GM13977 (cell line): Measurements from ENCODE around the gene KRTAP4-7.
"Not testable (repeated sequence)": the region's sequence is repeated elsewhere in the genome, so short reads cannot be mapped to it uniquely, and the experiment has no call there.

Experiments used
- DNase-seq: peaks from one replicate; pipeline ENCODE4 v3.0.0; 2012; ENCODE audit warnings: low spot score
- CTCF ChIP-seq: IDR thresholded peaks from 2 replicates; pipeline ENCODE4 v1.5.1; 2012; ENCODE audit warnings: mild to moderate bottlenecking, control low read depth; ENCODE audit not compliant: insufficient read depth; ENCODE audit errors: extremely low read depth, missing control alignments
- in situ Hi-C: fragments of 300-500 bp; cut with MboI; formaldehyde crosslinking; loops from one replicate; pipeline ENCODE4 v1.12.0; 2022; ENCODE audit warnings: low sequenced_read_pairs, low pct_unique_long_range_greater_than_20kb, mixed read lengths, inconsistent platforms; ENCODE audit not compliant: unreplicated experiment

Gene KRTAP4-7

DNA sequence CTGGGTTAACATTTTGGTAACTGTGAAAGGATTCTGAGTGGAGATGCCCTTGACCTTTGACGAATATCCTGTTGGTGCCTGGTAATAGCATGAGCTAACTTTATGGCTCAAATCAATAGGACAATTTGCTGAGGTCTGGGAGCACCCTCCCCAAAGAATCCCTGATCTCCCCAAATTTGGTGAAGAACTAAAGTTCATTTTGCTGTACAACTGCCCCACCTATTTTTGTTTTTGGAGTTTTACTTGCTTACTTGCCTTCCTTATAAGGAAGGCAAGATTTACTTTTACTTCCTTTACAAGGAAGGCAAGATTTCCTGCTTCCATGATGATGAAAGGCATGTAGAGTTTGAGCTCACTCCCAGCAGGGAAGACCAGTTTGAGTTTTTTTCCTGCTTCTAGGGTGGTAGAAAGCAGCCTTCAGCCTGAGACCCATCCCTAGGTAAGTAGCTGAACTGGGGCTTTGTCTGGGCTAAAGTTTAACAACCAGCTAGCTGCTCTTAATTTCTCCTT lies 24.0 kb downstream of the KRTAP4-7 start:
- in situ Hi-C loops, result no loop called here
- no peak for DNase-seq
- no peak for TF ChIP-seq CTCF

GRCh38 chr17:41108728-41109386 lies 24.9 kb downstream of the KRTAP4-7 start:
- in situ Hi-C loops, DNase-seq: not testable (repeated sequence)

- DNase-seq, result no peak
- in situ Hi-C loops, result no loop called here
- no peak for TF ChIP-seq CTCF
These were observed 27.4 kb downstream of the KRTAP4-7 start for GRCh38 chr17:41111151-41111885.

DNA sequence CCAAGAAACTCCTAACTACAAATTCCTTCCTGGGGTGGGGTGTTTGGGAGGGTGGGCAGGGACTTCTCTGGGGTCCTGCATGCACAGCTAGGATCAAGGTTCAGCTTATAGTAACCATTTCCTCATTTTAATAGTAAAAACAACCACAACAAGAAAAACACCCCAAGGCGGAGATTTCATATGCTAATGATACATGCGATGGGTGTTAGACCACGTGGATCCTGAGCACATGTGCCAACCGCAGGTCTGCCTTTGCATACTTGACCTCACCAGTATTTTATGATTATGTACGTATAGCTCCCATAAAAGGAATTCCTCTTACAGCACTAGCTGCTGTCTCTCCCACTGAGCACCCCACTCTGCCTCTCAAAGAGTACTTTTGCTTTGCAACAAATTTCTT lies 32.3 kb downstream of the KRTAP4-7 start:
- in situ Hi-C loops, result no loop called here
- TF ChIP-seq CTCF, result no peak
- no peak for DNase-seq

DNA sequence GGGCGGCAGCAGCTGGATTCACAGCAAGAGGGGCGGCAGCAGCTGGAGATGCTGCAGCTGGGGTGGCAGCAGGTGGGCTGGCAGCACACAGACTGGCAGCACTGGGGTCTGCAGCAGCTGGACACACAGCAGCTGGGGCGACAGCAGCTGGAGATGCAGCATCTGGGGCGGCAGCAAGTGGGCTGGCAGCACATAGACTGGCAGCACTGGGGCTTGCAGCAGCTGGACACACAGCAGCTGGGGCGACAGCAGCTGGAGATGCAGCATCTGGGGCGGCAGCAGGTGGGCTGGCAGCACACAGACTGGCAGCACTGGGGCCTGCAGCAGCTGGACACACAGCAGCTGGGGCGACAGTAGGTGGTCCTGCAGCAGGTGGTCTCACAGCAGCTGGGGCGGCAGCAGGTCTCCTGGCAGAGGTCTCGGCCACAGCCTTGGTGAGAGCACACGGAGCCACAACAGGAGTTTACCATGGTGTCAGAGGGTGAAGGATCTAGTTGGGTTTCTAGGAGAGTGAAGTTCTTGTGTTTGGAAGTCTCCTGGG lies 34.0 kb downstream of the KRTAP4-7 start, which contains the start of gene KRTAP4-11:
KRTAP4-11 (minus strand) TSS at position 528 of the 541 bp plus-strand sequence; CDS start at position 470, 58 bp downstream.
- in situ Hi-C loops, DNase-seq: not testable (repeated sequence)

- no peak for DNase-seq
- in situ Hi-C loops, result no loop called here
- TF ChIP-seq CTCF, result no peak
These were observed 34.8 kb downstream of the KRTAP4-7 start for GRCh38 chr17:41118721-41119120.

GRCh38 chr17:41119696-41120690 lies 36.0 kb downstream of the KRTAP4-7 start:
- DNase-seq, in situ Hi-C loops: not testable (repeated sequence)
